Trophoblast cell (in vitro differentiated cells and primary cell): ENCODE results near the gene TPM1.
A peak's percentile ranks its signal among the peaks of the same experiment; 100 is the strongest.

Source experiments
- DNase-seq, 2 donors: peaks; one replicate each; pipeline ENCODE4 v3.0.0-alpha.2; 2016
- H2AFZ ChIP-seq: 2 replicates; pipeline ENCODE4 v1.6.1; 2013; ENCODE audit warnings: low read length, moderate library complexity, mild to moderate bottlenecking; ENCODE audit not compliant: insufficient read depth, poor library complexity
- H2AK5ac ChIP-seq: 2 replicates; pipeline ENCODE4 v1.6.1; 2013; ENCODE audit warnings: mild to moderate bottlenecking, low read length
- H2BK120ac ChIP-seq: 2 replicates; pipeline ENCODE4 v1.6.1; 2013; ENCODE audit warnings: low read length, mild to moderate bottlenecking, moderate library complexity; ENCODE audit not compliant: insufficient read depth, poor library complexity
- H2BK12ac ChIP-seq: 2 replicates; pipeline ENCODE4 v1.6.1; 2013; ENCODE audit warnings: mild to moderate bottlenecking, low read length, moderate library complexity
- H2BK5ac ChIP-seq: 2 replicates; pipeline ENCODE4 v1.6.1; 2013; ENCODE audit warnings: low read length, low read depth, moderate library complexity, mild to moderate bottlenecking; ENCODE audit not compliant: poor library complexity
- H3K14ac ChIP-seq: 2 replicates; pipeline ENCODE4 v1.6.1; 2013; ENCODE audit warnings: mild to moderate bottlenecking, low read length
- H3K18ac ChIP-seq: 2 replicates; pipeline ENCODE4 v1.6.1; 2013; ENCODE audit warnings: mild to moderate bottlenecking, low read length
- H3K23ac ChIP-seq: 2 replicates; pipeline ENCODE4 v1.6.1; 2013; ENCODE audit warnings: low read length
- H3K27ac ChIP-seq: 2 replicates; pipeline ENCODE4 v1.5.1; 2013; ENCODE audit warnings: low read depth, mild to moderate bottlenecking, inconsistent platforms, low read length, moderate library complexity
- H3K27me3 ChIP-seq: 2 replicates; pipeline ENCODE4 v1.6.1; 2013; ENCODE audit warnings: inconsistent platforms, mild to moderate bottlenecking, low read length, moderate library complexity; ENCODE audit not compliant: insufficient read depth
- H3K36me3 ChIP-seq, 2 experiments: 1 replicate in 1 of 2; 2 replicates in 1 of 2; pipeline ENCODE4 v1.6.1; 2013; ENCODE audit warnings: low read length in 2 of 2, mild to moderate bottlenecking in 2 of 2, moderate library complexity in 1 of 2; ENCODE audit not compliant: insufficient read depth in 2 of 2, control insufficient read depth in 1 of 2
- H3K4ac ChIP-seq: 2 replicates; pipeline ENCODE4 v1.6.1; 2013; ENCODE audit warnings: low read depth, mild to moderate bottlenecking, low read length, moderate library complexity
- H3K4me1 ChIP-seq, 2 experiments: 1 replicate in 1 of 2; 2 replicates in 1 of 2; pipeline ENCODE4 v1.6.1; 2013; ENCODE audit warnings: low read length in 2 of 2, mild to moderate bottlenecking in 2 of 2, moderate library complexity in 1 of 2; ENCODE audit not compliant: insufficient read depth in 2 of 2, control insufficient read depth in 1 of 2
- H3K4me2 ChIP-seq: 2 replicates; pipeline ENCODE4 v1.6.1; 2013; ENCODE audit warnings: inconsistent platforms, mild to moderate bottlenecking, low read length, moderate library complexity
- H3K4me3 ChIP-seq: 2 replicates; pipeline ENCODE4 v1.5.1; 2013; ENCODE audit warnings: mild to moderate bottlenecking, low read depth, low read length, inconsistent platforms
- H3K79me1 ChIP-seq: one replicate; pipeline ENCODE4 v1.6.1; 2013; ENCODE audit warnings: low read length
- H3K79me2 ChIP-seq: 2 replicates; pipeline ENCODE4 v1.6.1; 2013; ENCODE audit warnings: low read length, mild to moderate bottlenecking; ENCODE audit not compliant: control insufficient read depth, insufficient read depth, poor library complexity
- H3K9ac ChIP-seq: 2 replicates; pipeline ENCODE4 v1.6.1; 2013; ENCODE audit warnings: mild to moderate bottlenecking, low read length
- H3K9me3 ChIP-seq: 2 replicates; pipeline ENCODE4 v1.6.1; 2013; ENCODE audit warnings: low read depth, mild to moderate bottlenecking, control low read depth, inconsistent platforms, low read length; ENCODE audit not compliant: insufficient read depth
- H4K12ac ChIP-seq: 2 replicates; pipeline ENCODE4 v1.6.1; 2013; ENCODE audit warnings: low read depth, mild to moderate bottlenecking, low read length, moderate library complexity
- H4K8ac ChIP-seq: 2 replicates; pipeline ENCODE4 v1.6.1; 2013; ENCODE audit warnings: low read depth, mild to moderate bottlenecking, low read length, moderate library complexity
- H4K91ac ChIP-seq: one replicate; pipeline ENCODE4 v1.6.1; 2013; ENCODE audit warnings: low read depth, mild to moderate bottlenecking, low read length, moderate library complexity
- WGBS: extraction: QIAGEN DNeasy Blood & Tissue Kit; methylation state at CpG from one replicate; pipeline ENCODE4 v1.1.7; 2013; ENCODE audit warnings: missing lambda C conversion rate; ENCODE audit not compliant: insufficient read length, insufficient coverage; ENCODE audit errors: extremely low coverage; 5-methylcytosine and 5-hydroxymethylcytosine counted together

TPM1 gene

DNA sequence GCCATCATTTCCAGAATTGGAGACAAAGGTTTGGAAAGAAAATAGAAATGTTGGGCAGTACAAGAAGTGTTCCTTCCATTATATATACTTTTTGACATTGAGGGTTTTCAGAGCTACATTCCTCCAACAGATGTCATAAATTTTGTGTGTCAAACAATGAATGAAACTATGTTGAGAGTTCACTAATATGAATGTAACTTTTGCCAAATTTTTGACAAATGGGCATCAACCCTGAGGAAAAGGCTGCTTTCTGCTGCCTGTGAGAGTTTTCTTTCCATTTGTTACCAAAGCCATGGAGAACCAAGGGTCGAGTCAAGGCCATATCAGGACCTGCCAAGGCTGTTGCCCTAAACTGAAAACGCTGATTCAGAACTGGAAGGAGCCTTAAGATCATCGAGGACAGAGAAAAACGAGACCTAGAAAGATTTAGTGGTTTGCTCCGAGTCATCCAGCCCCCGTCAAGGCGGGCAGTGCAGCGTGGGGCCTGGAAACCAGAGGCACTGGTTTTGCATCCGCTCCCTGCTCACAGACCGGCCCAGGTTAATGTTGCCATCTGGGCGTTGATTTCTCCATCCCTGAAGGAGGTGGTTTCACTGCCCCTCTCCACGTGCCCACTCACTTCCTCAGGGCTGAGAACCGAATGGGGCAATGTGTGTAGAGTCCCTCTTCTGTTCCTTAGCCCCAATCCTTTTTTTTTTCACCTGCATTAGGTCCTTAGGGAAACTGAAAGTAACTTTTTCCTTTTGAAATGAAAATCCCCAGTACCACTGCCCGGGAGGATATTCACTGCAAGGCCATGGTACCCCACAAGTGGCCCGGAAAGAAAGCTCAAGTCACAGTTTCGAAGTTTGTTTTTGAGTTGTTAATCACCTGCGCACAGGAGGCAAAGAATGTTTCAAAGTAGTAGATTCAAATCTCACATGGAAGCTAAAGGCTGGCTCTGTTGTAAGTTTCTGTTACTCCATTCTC is 32.8 kb downstream of the TPM1 start:
- no peak overlapping the region for H3K23ac ChIP-seq
- H3K9ac ChIP-seq = no peak overlapping the region
- H2BK5ac ChIP-seq = peak overlapping the region; percentile 50
- no peak overlapping the region for H3K4ac ChIP-seq
- H3K79me1 ChIP-seq = peaks cover 13% of the 10 kb centered on the region
- no peak overlapping the region for H4K12ac ChIP-seq
- no peak overlapping the region for H3K4me2 ChIP-seq
- no peaks in the 10 kb centered on the region for H3K27me3 ChIP-seq
- peaks cover 4 to 15% of the 10 kb centered on the region in 2 experiments for H3K36me3 ChIP-seq
- H2BK12ac ChIP-seq = peak overlapping the region; percentile 63
- WGBS = no CpG with 5 or more reads among the region's 17 CpGs
- H3K14ac ChIP-seq = no peak overlapping the region
- H3K9me3 ChIP-seq = no peaks in the 10 kb centered on the region
- H2AFZ ChIP-seq = no peak overlapping the region
- no peak overlapping the region for H2AK5ac ChIP-seq
- no peaks in the 10 kb centered on the region for H3K79me2 ChIP-seq
- H4K91ac ChIP-seq = peak overlapping the region; percentile 63
- peak in 1 of 2 donors; percentile 33 for DNase-seq
- H3K4me3 ChIP-seq = no peak overlapping the region
- H3K4me1 ChIP-seq = peaks cover 18 to 22% of the 10 kb centered on the region in 2 experiments
- H4K8ac ChIP-seq = no peak overlapping the region
- H3K27ac ChIP-seq = peak overlapping the region; percentile 51
- H2BK120ac ChIP-seq = peak overlapping the region; percentile 29
- no peak overlapping the region for H3K18ac ChIP-seq

DNA sequence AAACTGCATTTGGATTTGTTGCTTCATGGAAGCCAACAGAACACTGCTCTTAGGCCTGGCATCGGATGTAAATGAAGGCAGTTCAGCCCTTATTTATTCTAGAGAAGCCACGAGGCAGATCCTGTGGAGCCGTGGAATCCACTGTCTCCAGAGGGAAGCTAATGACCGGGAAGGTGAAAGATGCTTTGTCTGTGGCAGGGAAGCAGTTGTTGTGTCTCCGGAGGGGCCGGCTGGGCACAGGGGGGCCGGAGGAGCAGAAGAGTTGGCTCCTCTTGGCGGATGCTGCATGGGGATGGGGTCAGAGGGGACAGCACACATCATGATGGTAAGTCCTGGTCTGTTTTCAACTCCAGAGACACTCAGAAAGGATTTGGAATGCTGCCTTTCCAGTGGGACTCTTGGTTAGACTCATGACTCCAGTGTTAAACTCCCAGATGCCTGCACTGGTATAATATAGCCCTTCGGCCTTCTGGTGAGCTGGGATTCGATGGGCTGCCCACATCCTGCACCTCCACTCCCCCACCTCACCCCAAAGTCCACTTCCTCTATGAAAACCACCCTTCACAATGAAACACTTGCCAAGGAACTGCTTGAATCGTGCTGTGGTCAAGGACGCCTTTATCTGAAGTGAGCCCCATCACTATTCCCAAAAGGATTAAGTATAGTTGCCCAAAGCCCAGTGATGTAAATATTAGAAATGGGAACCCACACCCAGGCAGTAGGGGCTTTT is 33.6 kb downstream of the TPM1 start:
- peaks cover 1 to 8% of the 10 kb centered on the region in 2 experiments for H3K36me3 ChIP-seq
- H3K9me3 ChIP-seq = no peaks in the 10 kb centered on the region
- H2AK5ac ChIP-seq = peak overlapping the region; percentile 30
- peak overlapping the region; percentile 62 for H4K8ac ChIP-seq
- no CpG with 5 or more reads among the region's 12 CpGs for WGBS
- H3K18ac ChIP-seq = peak overlapping the region; percentile 57
- H3K79me2 ChIP-seq = no peaks in the 10 kb centered on the region
- peak; percentile 61 to 77 for DNase-seq
- H3K27me3 ChIP-seq = no peaks in the 10 kb centered on the region
- peak overlapping the region; percentile 50 for H2BK5ac ChIP-seq
- H2BK12ac ChIP-seq = peak overlapping the region; percentile 63
- H3K14ac ChIP-seq = peak overlapping the region; percentile 17
- H3K4me2 ChIP-seq = peak overlapping the region; percentile 32
- no peak overlapping the region for H2AFZ ChIP-seq
- H4K91ac ChIP-seq = peak overlapping the region; percentile 63
- peak overlapping the region; percentile 56 for H2BK120ac ChIP-seq
- no peak overlapping the region for H3K4me3 ChIP-seq
- H3K23ac ChIP-seq = no peak overlapping the region
- H3K27ac ChIP-seq = peak overlapping the region; percentile 51
- H3K4ac ChIP-seq = no peak overlapping the region
- H3K4me1 ChIP-seq = peaks cover 22 to 27% of the 10 kb centered on the region in 2 experiments
- no peak overlapping the region for H4K12ac ChIP-seq
- no peak overlapping the region for H3K9ac ChIP-seq
- peaks cover 18% of the 10 kb centered on the region for H3K79me1 ChIP-seq

- Histone ChIP-seq H3K4ac (no peak overlapping the region), H4K8ac (no peak overlapping the region), H3K27ac (peak overlapping the region; percentile 51), H2AK5ac (no peak overlapping the region), H3K9ac (no peak overlapping the region), H3K4me2 (peak overlapping the region; percentile 32), H2AFZ (no peak overlapping the region), H4K91ac (no peak overlapping the region), H3K27me3 (no peaks in the 10 kb centered on the region), H2BK5ac (no peak overlapping the region), H3K9me3 (no peaks in the 10 kb centered on the region), H3K79me1 (peaks cover 18% of the 10 kb centered on the region), H3K23ac (no peak overlapping the region), H4K12ac (no peak overlapping the region), H2BK120ac (no peak overlapping the region), H3K4me1 (peaks cover 22 to 27% of the 10 kb centered on the region in 2 experiments), H3K18ac (no peak overlapping the region), H3K4me3 (no peak overlapping the region), H3K36me3 (peaks cover 0 to 4% of the 10 kb centered on the region in 2 experiments), H2BK12ac (peak overlapping the region; percentile 42), H3K14ac (no peak overlapping the region), H3K79me2 (no peaks in the 10 kb centered on the region)
- WGBS = no CpG with 5 or more reads among the region's 4 CpGs
- DNase-seq = no peak
These were observed 34.1 kb downstream of the TPM1 start for GRCh38 chr15:63076714-63077046.

DNA sequence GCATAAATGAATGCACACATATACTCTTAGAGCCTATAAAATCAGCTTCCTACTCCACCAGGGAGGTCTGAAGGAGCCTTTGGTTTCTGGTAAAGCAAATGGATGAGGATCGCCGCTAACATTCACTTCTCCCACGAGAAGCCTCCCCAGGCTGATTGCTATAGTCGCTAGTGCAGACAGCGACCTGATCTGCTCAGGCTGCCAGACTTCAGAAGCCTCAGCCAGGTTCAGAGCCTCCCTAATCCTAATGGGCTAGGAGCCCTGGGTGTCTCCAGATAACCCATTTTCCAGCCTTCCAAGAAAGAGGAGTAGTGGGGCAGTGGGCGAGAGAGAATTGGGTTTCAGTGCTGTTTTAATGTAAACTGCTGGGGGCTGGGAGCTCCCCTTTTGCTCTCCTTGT is 35.4 kb downstream of the TPM1 start:
- no peak for DNase-seq
- H4K91ac ChIP-seq = peak overlapping the region; percentile 4
- H3K79me2 ChIP-seq = no peaks in the 10 kb centered on the region
- H3K27ac ChIP-seq = no peak overlapping the region
- no peak overlapping the region for H2BK5ac ChIP-seq
- H3K23ac ChIP-seq = no peak overlapping the region
- H3K27me3 ChIP-seq = no peaks in the 10 kb centered on the region
- peak overlapping the region; percentile 20 for H2BK120ac ChIP-seq
- no peak overlapping the region for H3K4ac ChIP-seq
- H3K18ac ChIP-seq = no peak overlapping the region
- no peak overlapping the region for H4K12ac ChIP-seq
- no peak overlapping the region for H3K14ac ChIP-seq
- peaks cover 26 to 33% of the 10 kb centered on the region in 2 experiments for H3K4me1 ChIP-seq
- no peak overlapping the region for H3K4me2 ChIP-seq
- H3K79me1 ChIP-seq = peaks cover 20% of the 10 kb centered on the region
- no peak overlapping the region for H3K9ac ChIP-seq
- H3K4me3 ChIP-seq = no peak overlapping the region
- no peaks in the 10 kb centered on the region for H3K9me3 ChIP-seq
- no peak overlapping the region for H2AK5ac ChIP-seq
- no CpG with 5 or more reads among the region's 6 CpGs for WGBS
- no peaks in the 10 kb centered on the region for H3K36me3 ChIP-seq
- H2BK12ac ChIP-seq = no peak overlapping the region
- peak overlapping the region; percentile 19 for H4K8ac ChIP-seq
- H2AFZ ChIP-seq = no peak overlapping the region
